H9 (cell line): Measurements from ENCODE around the gene ATP4A. TPM values are rescaled to one million over a fixed set of nuclear protein-coding genes. Genes with fewer than 3 reads are reported as not detected.

Experiments
- DNase-seq: peaks from one replicate; pipeline ENCODE4 v3.0.0-alpha.2; 2017
- H2AFZ ChIP-seq: one replicate; pipeline ENCODE4 v1.6.1; 2013; ENCODE audit warnings: mild to moderate bottlenecking, low read length, control low read depth, moderate library complexity
- H2AK5ac ChIP-seq: 2 replicates; pipeline ENCODE4 v1.6.1; 2013; ENCODE audit warnings: low read length, control low read depth, mixed read lengths; ENCODE audit not compliant: insufficient read length
- H2BK120ac ChIP-seq: one replicate; pipeline ENCODE4 v1.6.1; 2013; ENCODE audit warnings: low read depth, mild to moderate bottlenecking, low read length, control low read depth, inconsistent platforms; ENCODE audit not compliant: poor library complexity, severe bottlenecking
- H2BK12ac ChIP-seq: 2 replicates; pipeline ENCODE4 v1.6.1; 2013; ENCODE audit warnings: low read length, control low read depth, mixed read lengths, low read depth; ENCODE audit not compliant: insufficient read length
- H2BK15ac ChIP-seq: 2 replicates; pipeline ENCODE4 v1.6.1; 2013; ENCODE audit warnings: low read depth, low read length, control low read depth
- H2BK20ac ChIP-seq: one replicate; pipeline ENCODE4 v1.6.1; 2013; ENCODE audit warnings: low read depth, mild to moderate bottlenecking, low read length, control low read depth, inconsistent platforms; ENCODE audit not compliant: poor library complexity, severe bottlenecking
- H2BK5ac ChIP-seq: 2 replicates; pipeline ENCODE4 v1.6.1; 2013; ENCODE audit warnings: low read length, control low read depth, mixed read lengths; ENCODE audit not compliant: insufficient read length
- H3K14ac ChIP-seq: 2 replicates; pipeline ENCODE4 v1.6.1; 2013; ENCODE audit warnings: low read length, control low read depth; ENCODE audit not compliant: insufficient read depth
- H3K18ac ChIP-seq: 2 replicates; pipeline ENCODE4 v1.6.1; 2013; ENCODE audit warnings: low read depth, mild to moderate bottlenecking, mixed read lengths, low read length, control low read depth; ENCODE audit not compliant: insufficient read length
- H3K23ac ChIP-seq: 2 replicates; pipeline ENCODE4 v1.6.1; 2013; ENCODE audit warnings: low read length, control low read depth, mixed read lengths, low read depth; ENCODE audit not compliant: insufficient read length
- H3K23me2 ChIP-seq: 2 replicates; pipeline ENCODE4 v1.6.1; 2013; ENCODE audit warnings: low read depth, mild to moderate bottlenecking, mixed read lengths, low read length, control low read depth; ENCODE audit not compliant: insufficient read length, poor library complexity, severe bottlenecking
- H3K27ac ChIP-seq: 2 replicates; pipeline ENCODE4 v1.5.1; 2013; ENCODE audit warnings: low read length, control low read depth, mixed read lengths, low read depth; ENCODE audit not compliant: insufficient read length
- H3K27me3 ChIP-seq: 2 replicates; pipeline ENCODE4 v1.6.1; 2013; ENCODE audit warnings: low read length, control low read depth, inconsistent platforms; ENCODE audit not compliant: insufficient read depth
- H3K4ac ChIP-seq: 2 replicates; pipeline ENCODE4 v1.6.1; 2013; ENCODE audit warnings: low read depth, mild to moderate bottlenecking, control low read depth, inconsistent platforms, low read length, moderate library complexity
- H3K4me1 ChIP-seq: 2 replicates; pipeline ENCODE4 v1.6.1; 2013; ENCODE audit warnings: low read length, control low read depth, inconsistent platforms; ENCODE audit not compliant: insufficient read depth
- H3K4me2 ChIP-seq: 2 replicates; pipeline ENCODE4 v1.6.1; 2013; ENCODE audit warnings: low read length, control low read depth, mixed read lengths; ENCODE audit not compliant: insufficient read length, insufficient read depth
- H3K56ac ChIP-seq: 2 replicates; pipeline ENCODE4 v1.6.1; 2013; ENCODE audit warnings: low read depth, mild to moderate bottlenecking, mixed read lengths, low read length, control low read depth; ENCODE audit not compliant: insufficient read length
- H3K79me1 ChIP-seq: 2 replicates; pipeline ENCODE4 v1.6.1; 2013; ENCODE audit warnings: low read depth, mild to moderate bottlenecking, moderate library complexity, low read length, control low read depth, inconsistent platforms; ENCODE audit not compliant: insufficient read depth, poor library complexity, severe bottlenecking
- H3K79me2 ChIP-seq: 2 replicates; pipeline ENCODE4 v1.6.1; 2013; ENCODE audit warnings: low read length, control low read depth, inconsistent platforms; ENCODE audit not compliant: insufficient read depth
- H3K9ac ChIP-seq: 2 replicates; pipeline ENCODE4 v1.6.1; 2013; ENCODE audit warnings: low read length, control low read depth, mixed read lengths; ENCODE audit not compliant: insufficient read length; ENCODE audit errors: extremely low read depth
- H3K9me3 ChIP-seq: one replicate; pipeline ENCODE4 v1.6.1; 2013; ENCODE audit warnings: low read depth, low read length, inconsistent platforms; ENCODE audit not compliant: control insufficient read depth
- H3T11ph ChIP-seq: one replicate; pipeline ENCODE4 v1.6.1; 2013; ENCODE audit warnings: mild to moderate bottlenecking, low read length, control low read depth, inconsistent platforms
- H4K20me1 ChIP-seq: one replicate; pipeline ENCODE4 v1.6.1; 2013; ENCODE audit not compliant: control insufficient read depth, insufficient read length, insufficient read depth
- H4K5ac ChIP-seq: 2 replicates; pipeline ENCODE4 v1.6.1; 2013; ENCODE audit warnings: low read depth, mild to moderate bottlenecking, mixed read lengths, low read length, control low read depth; ENCODE audit not compliant: insufficient read length
- H4K8ac ChIP-seq: replicated peaks from 2 replicates; pipeline ENCODE4 v1.6.1; 2013; ENCODE audit warnings: low read length, control low read depth, mixed read lengths, low read depth; ENCODE audit not compliant: insufficient read length
- H4K91ac ChIP-seq: 2 replicates; pipeline ENCODE4 v1.6.1; 2013; ENCODE audit warnings: low read depth, mild to moderate bottlenecking, moderate library complexity, mixed read lengths, low read length, control low read depth; ENCODE audit not compliant: insufficient read length
- H3K27ac Mint-ChIP-seq, 3 experiments: 2 replicates in 2 of 3; 3 replicates in 1 of 3; pipeline ENCODE4 v1.8.0; 2020 to 2021; ENCODE audit warnings: mixed read lengths in 3 of 3, mild to moderate bottlenecking in 1 of 3, moderate library complexity in 1 of 3
- H3K27me3 Mint-ChIP-seq: 2 replicates; pipeline ENCODE4 v1.8.0; 2021; ENCODE audit warnings: low read depth, mild to moderate bottlenecking, moderate library complexity, mixed read lengths
- H3K36me3 Mint-ChIP-seq, 3 experiments: 2 replicates in 2 of 3; 3 replicates in 1 of 3; pipeline ENCODE4 v1.8.0; 2020 to 2021; ENCODE audit warnings: low read depth in 3 of 3, mixed read lengths in 3 of 3; ENCODE audit not compliant: insufficient read depth in 1 of 3
- H3K4me1 Mint-ChIP-seq, 2 experiments: 2 replicates each; pipeline ENCODE4 v1.8.0; 2020; ENCODE audit warnings: mixed read lengths in 2 of 2
- H3K4me3 Mint-ChIP-seq, 2 experiments: 2 replicates in 1 of 2; 3 replicates in 1 of 2; pipeline ENCODE4 v1.8.0; 2020 to 2021; ENCODE audit warnings: mild to moderate bottlenecking in 2 of 2, mixed read lengths in 2 of 2, moderate library complexity in 1 of 2
- H3K9me3 Mint-ChIP-seq, 2 experiments: 2 replicates in 1 of 2; 3 replicates in 1 of 2; pipeline ENCODE4 v1.8.0; 2020; ENCODE audit warnings: mild to moderate bottlenecking in 2 of 2, mixed read lengths in 2 of 2, moderate library complexity in 1 of 2
- CTCF ChIP-seq: fragments of 200-600 bp; sonication (generic); conservative IDR thresholded peaks from 3 replicates; pipeline ENCODE4 v1.8.0; 2021; ENCODE audit warnings: antibody characterized with exemption, mild to moderate bottlenecking
- WGBS: extraction: QIAGEN DNeasy Blood & Tissue Kit; methylation state at CpG from one replicate; pipeline ENCODE4 v1.1.7; 2013; ENCODE audit warnings: missing lambda C conversion rate, low lambda C conversion rate, mixed read lengths; ENCODE audit not compliant: insufficient read length; ENCODE audit errors: extremely low coverage; 5-methylcytosine and 5-hydroxymethylcytosine counted together
- total RNA-seq: library from RNA; stranded (reverse); gene quantifications from 2 replicates; pipeline ENCODE4 v1.2.1, GENCODE V29; 2021

The ATP4A gene
- total RNA-seq, 1 experiment from 2014 or later: 0.24 TPM

- Histone ChIP-seq H2BK15ac (no peak overlapping the region), H4K5ac (no peak overlapping the region), H3K27me3 (no peaks in the 10 kb centered on the region; the same call in none of the 2 replicates), H3K9ac (no peak overlapping the region), H2BK120ac (no peak overlapping the region), H2AK5ac (no peak overlapping the region), H2BK5ac (no peak overlapping the region), H2BK20ac (no peak overlapping the region), H3K23ac (no peak overlapping the region), H3K18ac (no peak overlapping the region), H4K8ac (no peak overlapping the region), H2BK12ac (no peak overlapping the region), H3K4me2 (no peak overlapping the region), H4K91ac (no peak overlapping the region), H2AFZ (no peak overlapping the region), H3T11ph (no peak overlapping the region), H4K20me1 (no peaks in the 10 kb centered on the region), H3K56ac (no peak overlapping the region), H3K79me1 (no peaks in the 10 kb centered on the region), H3K9me3 (no peaks in the 10 kb centered on the region), H3K23me2 (peaks cover 4% of the 10 kb centered on the region), H3K79me2 (no peaks in the 10 kb centered on the region), H3K27ac (no peak overlapping the region), H3K14ac (no peak overlapping the region), H3K4me1 (no peaks in the 10 kb centered on the region), H3K4ac (no peak overlapping the region)
- no CpG with 5 or more reads among the region's 6 CpGs for WGBS
- Mint-ChIP-seq H3K4me1 (peaks cover 20 to 39% of the 10 kb centered on the region in 2 experiments), H3K27me3 (peaks cover 24% of the 10 kb centered on the region), H3K27ac (no peak overlapping the region), H3K4me3 (no peak overlapping the region), H3K9me3 (no peaks in the 10 kb centered on the region; a peak in 1 of 5 replicates), H3K36me3 (no peaks in the 10 kb centered on the region; a peak in 1 of 7 replicates)
- no peak for TF ChIP-seq CTCF
- DNase-seq: no peak
These were observed 45.1 kb downstream of the ATP4A start for GRCh38 chr19:35518313-35518712.
